Measurements from ENCODE around the gene GLIS1.

DNA sequence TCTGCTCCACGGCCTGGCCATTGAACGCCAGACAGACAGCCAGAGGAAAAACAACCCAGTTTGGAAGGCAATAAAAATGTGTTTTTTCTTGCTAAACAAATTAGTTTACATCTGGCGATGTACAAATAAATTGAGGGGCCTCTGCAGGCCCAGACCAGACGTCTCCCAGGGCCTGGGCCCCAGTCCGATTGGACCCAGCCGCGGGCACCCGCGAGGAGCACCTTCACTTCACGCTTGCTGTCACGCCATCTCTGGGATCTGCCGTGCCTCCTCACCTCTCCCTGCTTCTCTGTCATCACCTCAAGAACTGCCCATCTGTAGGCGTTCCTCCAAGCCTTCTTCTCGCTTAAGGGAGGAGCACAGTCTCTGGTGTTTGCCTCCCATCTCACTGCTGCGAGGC lies 61.5 kb downstream of the GLIS1 start:
- TF ChIP-seq CTCF (IDR thresholded peaks at IDR 0.05) (no peak), POLR2A (IDR thresholded peaks at IDR 0.05) (no peak)
